K562 (cell line): ENCODE data around the gene ZNF35. TPM values are rescaled to one million over a fixed set of nuclear protein-coding genes. Genes with fewer than 3 reads are reported as not detected.

Experiments
- AFF1 ChIP-seq, 2 experiments: fragments of 450-650 bp; IDR thresholded peaks; 2 replicates each; pipeline ENCODE4 v1.6.1; 2018; ENCODE audit warnings: mild to moderate bottlenecking in 2 of 2, low read depth in 1 of 2; ENCODE audit not compliant: partially characterized antibody in 2 of 2
- ARHGAP35 ChIP-seq: fragments of 450-650 bp; IDR thresholded peaks from 2 replicates; pipeline ENCODE4 v1.6.1; 2018; ENCODE audit not compliant: partially characterized antibody
- ATF2 ChIP-seq: sonication (generic); formaldehyde crosslinking; IDR thresholded peaks from 2 replicates; pipeline ENCODE4 v1.8.1; 2022; ENCODE audit warnings: missing genetic modification reagents
- E2F1 ChIP-seq: sonication (generic); formaldehyde crosslinking; IDR thresholded peaks from 2 replicates; pipeline ENCODE4 v1.8.1; 2023; ENCODE audit warnings: mild to moderate bottlenecking, missing genetic modification reagents, moderate library complexity
- GTF2E2 ChIP-seq: fragments of 200-800 bp; sonication (Bioruptor generic); IDR thresholded peaks from 2 replicates; pipeline ENCODE4 v1.6.1; 2016; ENCODE audit warnings: missing genetic modification characterization, missing compliant biosample characterization
- HNRNPK ChIP-seq: fragments of 200-400 bp; formaldehyde crosslinking; IDR thresholded peaks from one replicate; pipeline ENCODE4 v1.6.1; 2018; ENCODE audit warnings: mild to moderate bottlenecking, low read depth, low read length; ENCODE audit not compliant: poor library complexity, severe bottlenecking
- HNRNPL ChIP-seq: fragments of 200-400 bp; formaldehyde crosslinking; IDR thresholded peaks from 2 replicates; pipeline ENCODE4 v1.6.1; 2017; ENCODE audit warnings: low read depth, mild to moderate bottlenecking, low read length
- ILF3 ChIP-seq: fragments of 450-650 bp; IDR thresholded peaks from 2 replicates; pipeline ENCODE4 v1.6.1; 2018; ENCODE audit warnings: antibody characterized with exemption, mild to moderate bottlenecking, moderate library complexity, borderline replicate concordance
- KDM2B ChIP-seq: fragments of 250-450 bp; sonication (Bioruptor Pico); IDR thresholded peaks from 2 replicates; pipeline ENCODE4 v1.8.0; 2021; ENCODE audit warnings: mild to moderate bottlenecking, moderate library complexity
- PTBP1 ChIP-seq: fragments of 200-400 bp; formaldehyde crosslinking; IDR thresholded peaks from 2 replicates; pipeline ENCODE4 v1.6.1; 2017; ENCODE audit warnings: low read depth, low read length
- SLC30A9 ChIP-seq: fragments of 250-450 bp; sonication (Bioruptor Pico); IDR thresholded peaks from 2 replicates; pipeline ENCODE4 v1.8.0; 2022; ENCODE audit warnings: mild to moderate bottlenecking, moderate library complexity
- TSHZ1 ChIP-seq: fragments of 250-450 bp; sonication (Bioruptor Pico); IDR thresholded peaks from 2 replicates; pipeline ENCODE4 v1.4.0; 2020; ENCODE audit warnings: mild to moderate bottlenecking, moderate library complexity
- ZFX ChIP-seq: sonication (generic); formaldehyde crosslinking; IDR thresholded peaks from 2 replicates; pipeline ENCODE4 v1.8.0; 2022; ENCODE audit warnings: mild to moderate bottlenecking, missing genetic modification reagents, moderate library complexity
- ZNF444 ChIP-seq: fragments of 250-450 bp; sonication (Bioruptor Pico); IDR thresholded peaks from 2 replicates; pipeline ENCODE4 v1.4.0; 2020; ENCODE audit warnings: mild to moderate bottlenecking, moderate library complexity
- ZNF561 ChIP-seq: fragments of 450-650 bp; formaldehyde crosslinking; conservative IDR thresholded peaks from 2 replicates; pipeline ENCODE4 v1.4.0; 2020; ENCODE audit warnings: mild to moderate bottlenecking, moderate library complexity
- ZNF766 ChIP-seq: fragments of 200-800 bp; sonication (Bioruptor generic); conservative IDR thresholded peaks from 2 replicates; pipeline ENCODE4 v1.6.1; 2016; ENCODE audit warnings: missing genetic modification characterization, missing compliant biosample characterization
- polyA plus RNA-seq, 8 experiments: library from polyadenylated mRNA; depleted of rRNA in 4 of 8; stranded (reverse) in 5 of 8; unstranded in 3 of 8; fragments of >200 nt; fragmentation: Nextera tagmentation in 2 of 8; fragmentation: Illumina TruSeq in 1 of 8; extraction: Ambion mirVana in 2 of 8; extraction: Trizol in 1 of 8; gene quantifications; 2 replicates each; pipeline versions ENCODE4 v1.2.1 to v1.2.3, GENCODE V29; 2011 to 2014; ENCODE audit warnings: inconsistent platforms in 1 of 8, missing spikeins in 1 of 8
- total RNA-seq, 7 experiments: library from RNA; depleted of rRNA in 6 of 7; stranded (reverse); fragments of >200 nt in 6 of 7; fragmentation: Illumina TruSeq in 2 of 7; extraction: Trizol in 2 of 7; gene quantifications; 2 replicates each; pipeline versions ENCODE4 v1.2.1 to v1.2.3, GENCODE V29; 2011 to 2021; ENCODE audit warnings: low replicate concordance in 1 of 7

Gene ZNF35
- total and polyA plus RNA-seq, 9 of the 15 experiments (the other 6 are each of a cell fraction or from before 2014, with no cell fraction given): 8.0 to 18.2 (median 14.8) TPM

- TF ChIP-seq ARHGAP35 (no peak), ZNF561 (CRISPR knock-in tag) (no peak), HNRNPK (no peak), TSHZ1 (CRISPR knock-in tag) (no peak), HNRNPL (no peak), E2F1 (CRISPR knock-in tag) (peak; percentile 38; the same call in 1 of the 2 replicates), ILF3 (no peak), GTF2E2 (tag) (peak; percentile 95), ZNF444 (no peak), KDM2B (0 out of 2 replicates have a peak, but pooled peaks have one; percentile 23), ZNF766 (CRISPR knock-in tag) (peak; percentile 60), ATF2 (CRISPR knock-in tag) (no peak), PTBP1 (no peak), ZFX (CRISPR knock-in tag) (peak; percentile 94), SLC30A9 (CRISPR knock-in tag) (no peak), AFF1 (IDR thresholded peaks at IDR 0.05; ENCODE audit: low read depth in 1 of 2, partially characterized antibody in 2 of 2) (peak in 1 of 2 experiments; percentile 50)
These were observed 23.6 kb upstream of the ZNF35 start, which contains the start of gene ZNF197 (continued) for GRCh38 chr3:44624749-44625480.
